ENCODE data around the gene ASCC1. TPM values are rescaled to one million over a fixed set of nuclear protein-coding genes. Genes with fewer than 3 reads are reported as not detected.

ASCC1 gene
- total and polyA plus RNA-seq, 4 donors, result 30.6 to 57.1 (median 49.6) TPM

- no peaks in the 10 kb centered on the region for H3K9me3 ChIP-seq (ENCODE audit: control insufficient read depth, insufficient read depth, low read length)
- H3K36me3 ChIP-seq (ENCODE audit: control insufficient read depth, insufficient read depth, low read length), result peaks cover 9% of the 10 kb centered on the region
- DNase-seq (ENCODE audit: low read depth in 4 of 6, low spot score in 6 of 6), result peak in 4 of 6 donors; percentile 58 to 97 (median 70)
- peaks cover 48% of the 10 kb centered on the region for H3K4me1 ChIP-seq (ENCODE audit: control insufficient read depth, insufficient read depth, low read length)
- H3K27ac ChIP-seq (ENCODE audit: low read depth, low read length), result peak overlapping the region; percentile 88
- H3K27me3 ChIP-seq (ENCODE audit: control insufficient read depth, insufficient read depth, low read length), result peaks cover 5% of the 10 kb centered on the region
- peak overlapping the region; percentile 60 for H3K4me3 ChIP-seq (ENCODE audit: low read depth, low read length)
- WGBS (ENCODE audit: insufficient coverage), result 8% methylated on average over 11 of the region's 14 CpGs
Observed at GRCh38 chr10:72088889-72089575, 127.0 kb downstream of the ASCC1 start.

- 1% methylated on average over 45 of the region's 65 CpGs for WGBS (ENCODE audit: insufficient coverage)
- Histone ChIP-seq H3K36me3 (ENCODE audit: control insufficient read depth, insufficient read depth, low read length) (peaks cover 16% of the 10 kb centered on the region), H3K4me3 (ENCODE audit: low read depth, low read length) (peak within 1 kb of the TSS; percentile 60), H3K9me3 (ENCODE audit: control insufficient read depth, insufficient read depth, low read length) (no peaks in the 10 kb centered on the region), H3K27ac (ENCODE audit: low read depth, low read length) (peak within 1 kb of the TSS; percentile 88), H3K27me3 (ENCODE audit: control insufficient read depth, insufficient read depth, low read length) (peaks cover 5% of the 10 kb centered on the region), H3K4me1 (ENCODE audit: control insufficient read depth, insufficient read depth, low read length) (peaks cover 56% of the 10 kb centered on the region)
- peak in 4 of 6 donors; percentile 55 to 95 (median 67) for DNase-seq (ENCODE audit: low read depth in 4 of 6, low spot score in 6 of 6)
Observed at GRCh38 chr10:72087969-72088888, 127.8 kb downstream of the ASCC1 start, which contains the start of gene SPOCK2. SPOCK2 (minus strand) TSS chr10:72088551; CDS start chr10:72088328, 223 bp downstream.

DNA sequence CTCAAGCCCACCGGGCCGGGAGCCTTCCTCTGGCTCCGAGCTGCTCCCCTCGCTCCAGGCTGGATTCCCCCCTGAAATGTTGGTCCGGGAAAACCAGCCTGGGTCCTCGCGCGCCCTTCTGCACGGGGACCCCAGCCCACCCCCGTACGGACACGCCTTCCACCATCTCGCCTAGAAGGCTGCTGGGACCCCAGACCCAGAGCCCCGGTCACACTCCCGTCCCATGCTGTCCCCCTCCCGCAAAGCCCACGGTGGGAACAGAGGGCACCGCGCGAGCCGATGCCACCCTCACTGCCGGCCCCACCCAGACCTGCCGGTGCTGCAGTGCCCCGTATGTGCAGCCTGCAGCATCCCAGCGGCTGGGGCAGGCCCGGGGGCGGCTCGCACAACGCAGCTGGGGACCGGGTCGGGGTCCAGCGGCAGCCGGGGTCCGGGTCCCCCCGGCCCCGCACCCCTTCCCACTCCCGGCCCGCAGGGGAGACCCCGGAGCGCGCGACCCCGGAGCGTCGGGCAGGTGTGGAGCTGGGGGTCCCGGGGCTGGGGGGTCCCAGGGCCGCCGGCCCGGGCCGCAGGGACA, 128.6 kb downstream of the ASCC1 start:
- H3K36me3 ChIP-seq (ENCODE audit: control insufficient read depth, insufficient read depth, low read length), result peaks cover 18% of the 10 kb centered on the region
- peak overlapping the region; percentile 60 for H3K4me3 ChIP-seq (ENCODE audit: low read depth, low read length)
- no peaks in the 10 kb centered on the region for H3K9me3 ChIP-seq (ENCODE audit: control insufficient read depth, insufficient read depth, low read length)
- under 1% methylated on average over 50 of the region's 50 CpGs for WGBS (ENCODE audit: insufficient coverage)
- H3K4me1 ChIP-seq (ENCODE audit: control insufficient read depth, insufficient read depth, low read length), result peaks cover 56% of the 10 kb centered on the region
- peak in 1 of 6 donors; percentile 57 for DNase-seq (ENCODE audit: low read depth in 4 of 6, low spot score in 6 of 6)
- H3K27ac ChIP-seq (ENCODE audit: low read depth, low read length), result peak overlapping the region; percentile 88
- peaks cover 5% of the 10 kb centered on the region for H3K27me3 ChIP-seq (ENCODE audit: control insufficient read depth, insufficient read depth, low read length)

DNA sequence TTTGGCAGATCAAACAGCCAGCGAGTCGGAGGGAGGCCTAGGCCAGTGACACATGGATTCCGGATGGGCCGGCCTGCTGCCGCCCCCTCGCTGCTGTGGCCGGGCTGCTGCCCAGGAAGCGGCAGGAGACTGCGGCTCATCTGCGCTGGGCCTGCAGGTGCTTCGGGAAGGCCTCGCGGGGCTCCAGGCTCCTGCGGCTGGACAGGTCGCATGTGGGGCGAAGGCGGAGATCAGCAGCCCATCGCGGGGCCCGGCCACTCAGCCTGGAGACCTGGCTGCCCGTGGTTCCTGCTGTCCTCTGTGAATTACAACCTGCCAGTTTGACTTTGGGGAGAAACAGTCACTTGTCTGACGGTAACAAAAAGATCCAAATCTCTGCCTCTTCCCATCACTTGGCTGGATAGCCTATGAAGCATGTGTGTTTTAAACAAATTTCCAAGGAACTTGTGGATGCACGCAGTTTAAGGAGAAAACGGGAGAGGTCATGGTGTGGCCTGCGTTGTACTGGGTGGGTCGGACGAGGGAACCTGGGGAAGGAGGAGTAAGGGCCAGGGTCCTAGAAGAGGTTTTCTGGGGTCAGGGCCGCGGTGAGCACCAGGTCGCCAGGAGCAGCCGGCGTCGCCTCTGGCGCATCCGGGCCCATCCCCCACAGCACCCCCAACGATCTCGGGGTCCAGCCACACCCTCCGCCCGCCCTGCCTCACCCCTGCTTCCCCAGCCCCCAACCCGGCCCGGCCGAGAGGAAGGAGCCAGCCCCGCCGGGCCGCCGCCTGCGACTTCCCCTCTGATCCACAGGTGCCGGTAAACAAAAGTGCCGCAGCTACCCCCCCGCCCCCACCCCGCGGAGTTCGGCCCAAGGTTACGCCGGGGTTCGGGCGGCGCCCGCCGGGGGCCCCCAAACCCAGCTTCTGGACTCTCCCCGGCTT, 129.3 kb downstream of the ASCC1 start:
- Histone ChIP-seq H3K9me3 (ENCODE audit: control insufficient read depth, insufficient read depth, low read length) (no peaks in the 10 kb centered on the region), H3K27ac (ENCODE audit: low read depth, low read length) (peak overlapping the region; percentile 85), H3K36me3 (ENCODE audit: control insufficient read depth, insufficient read depth, low read length) (peaks cover 25% of the 10 kb centered on the region), H3K4me3 (ENCODE audit: low read depth, low read length) (peak overlapping the region; percentile 56), H3K4me1 (ENCODE audit: control insufficient read depth, insufficient read depth, low read length) (peaks cover 63% of the 10 kb centered on the region), H3K27me3 (ENCODE audit: control insufficient read depth, insufficient read depth, low read length) (peaks cover 5% of the 10 kb centered on the region)
- DNase-seq (ENCODE audit: low read depth in 4 of 6, low spot score in 6 of 6), result peak in 1 of 6 donors; percentile 33
- 18% methylated on average over 60 of the region's 61 CpGs for WGBS (ENCODE audit: insufficient coverage)

DNA sequence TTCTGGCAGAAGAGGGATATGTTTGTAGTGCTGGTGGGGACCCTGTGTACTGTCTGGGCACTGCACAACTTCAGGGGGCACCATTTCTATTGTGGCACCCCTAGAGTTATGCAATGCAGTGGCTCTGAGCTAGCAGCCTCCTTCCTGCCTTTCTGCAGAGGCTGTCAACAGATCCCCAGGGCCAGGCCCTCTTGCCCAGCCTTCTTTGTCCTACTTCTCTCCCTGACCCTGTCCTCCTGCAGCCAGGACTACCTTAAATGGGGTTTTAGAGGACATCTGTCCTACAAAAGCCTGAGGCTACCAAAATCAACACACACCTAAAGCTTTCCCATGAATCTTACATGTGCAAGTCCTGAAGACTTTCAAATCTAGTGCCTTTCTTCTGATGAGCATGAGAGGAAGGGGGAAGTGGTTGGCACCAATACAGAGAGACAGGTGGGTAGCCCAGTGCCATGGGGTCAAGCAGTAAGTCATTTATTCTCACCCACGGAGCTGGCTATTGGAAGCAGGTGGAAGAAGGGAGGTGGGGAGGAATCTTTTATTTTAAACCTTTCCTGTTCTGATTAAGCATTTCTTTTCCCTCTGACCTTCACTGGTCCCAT, 130.1 kb downstream of the ASCC1 start:
- Histone ChIP-seq H3K27ac (ENCODE audit: low read depth, low read length) (peak overlapping the region; percentile 49), H3K27me3 (ENCODE audit: control insufficient read depth, insufficient read depth, low read length) (peaks cover 5% of the 10 kb centered on the region), H3K4me3 (ENCODE audit: low read depth, low read length) (peak overlapping the region; percentile 56), H3K9me3 (ENCODE audit: control insufficient read depth, insufficient read depth, low read length) (no peaks in the 10 kb centered on the region), H3K36me3 (ENCODE audit: control insufficient read depth, insufficient read depth, low read length) (peaks cover 27% of the 10 kb centered on the region), H3K4me1 (ENCODE audit: control insufficient read depth, insufficient read depth, low read length) (peaks cover 71% of the 10 kb centered on the region)
- no CpG with 5 or more reads among the region's 1 CpG for WGBS (ENCODE audit: insufficient coverage)
- no peak for DNase-seq (ENCODE audit: low read depth in 4 of 6, low spot score in 6 of 6)

DNA sequence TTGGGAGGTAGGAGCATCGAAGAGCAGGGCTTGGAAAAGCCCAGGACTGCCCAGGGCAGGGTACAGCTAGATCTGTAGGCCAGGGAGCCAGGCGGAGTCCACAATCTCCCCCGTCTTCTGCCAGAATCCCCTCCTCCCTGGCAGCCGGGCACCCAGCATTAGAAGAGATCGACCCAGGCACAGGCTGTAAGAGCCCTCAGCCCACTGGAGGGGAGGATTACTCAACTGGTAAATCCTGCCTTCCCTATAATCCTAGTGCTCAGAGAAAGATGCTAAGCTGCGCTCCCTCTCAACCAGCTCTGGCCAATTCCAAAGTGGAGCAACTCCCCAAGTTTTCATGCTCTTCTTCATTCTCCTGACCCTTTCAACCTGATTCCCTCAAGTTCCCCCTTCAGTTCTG, 130.9 kb downstream of the ASCC1 start:
- DNase-seq (ENCODE audit: low read depth in 4 of 6, low spot score in 6 of 6), result no peak

GRCh38 chr10:72083790-72084459, 132.2 kb downstream of the ASCC1 start:
- peaks cover 82% of the 10 kb centered on the region for H3K4me1 ChIP-seq (ENCODE audit: control insufficient read depth, insufficient read depth, low read length)
- no peak for DNase-seq (ENCODE audit: low read depth in 4 of 6, low spot score in 6 of 6)
- H3K36me3 ChIP-seq (ENCODE audit: control insufficient read depth, insufficient read depth, low read length), result peaks cover 32% of the 10 kb centered on the region
- no peak overlapping the region for H3K4me3 ChIP-seq (ENCODE audit: low read depth, low read length)
- H3K9me3 ChIP-seq (ENCODE audit: control insufficient read depth, insufficient read depth, low read length), result no peaks in the 10 kb centered on the region
- H3K27me3 ChIP-seq (ENCODE audit: control insufficient read depth, insufficient read depth, low read length), result peaks cover 4% of the 10 kb centered on the region
- H3K27ac ChIP-seq (ENCODE audit: low read depth, low read length), result no peak overlapping the region
- 89% methylated on average over 11 of the region's 16 CpGs for WGBS (ENCODE audit: insufficient coverage)

More for the DNA sequence above, 130.9 kb downstream of the ASCC1 start:
- Histone ChIP-seq H3K27ac (ENCODE audit: low read depth, low read length) (peak overlapping the region; percentile 49), H3K27me3 (ENCODE audit: control insufficient read depth, insufficient read depth, low read length) (peaks cover 5% of the 10 kb centered on the region), H3K4me3 (ENCODE audit: low read depth, low read length) (no peak overlapping the region), H3K4me1 (ENCODE audit: control insufficient read depth, insufficient read depth, low read length) (peaks cover 79% of the 10 kb centered on the region), H3K9me3 (ENCODE audit: control insufficient read depth, insufficient read depth, low read length) (no peaks in the 10 kb centered on the region), H3K36me3 (ENCODE audit: control insufficient read depth, insufficient read depth, low read length) (peaks cover 32% of the 10 kb centered on the region)
- WGBS (ENCODE audit: insufficient coverage), result 56% methylated on average over 4 of the region's 6 CpGs

Data from spinal cord (tissue), 10 donors.